IMR-90 (cell line): ENCODE measurements around the gene WAS. TPM values are rescaled to one million over a fixed set of nuclear protein-coding genes. Genes with fewer than 3 reads are reported as not detected.

Source experiments
- ATAC-seq: fragments of 200-7000 bp; cut with Tn5 transposase; 2 replicates; pipeline ENCODE4 v1.9.1; 2020; ENCODE audit warnings: low read depth, mild to moderate bottlenecking, moderate library complexity
- BruUV-seq: library from RNA; stranded (reverse); fragments of 400-500 nt; replicated peaks from 2 replicates; lab custom pipeline; 2021; lab: Mats Ljungman, UMichigan
- CTCF ChIA-PET: fragments of 300-600 bp; formaldehyde crosslinking; extraction: SDS; loops from one replicate; lab custom pipeline; 2021; ENCODE audit warnings: antibody characterized with exemption; lab: Yijun Ruan, JAX
- POLR2A ChIA-PET: fragments of 300-600 bp; sonication (Branson Sonifier 250); formaldehyde crosslinking; loops from one replicate; lab custom pipeline; 2022; ENCODE audit warnings: antibody characterized with exemption; ENCODE audit not compliant: unreplicated experiment; lab: Charles Lee
- DNase-seq: peaks from one replicate; pipeline ENCODE4 v3.0.0; 2013
- H2AFZ ChIP-seq: replicated peaks from 2 replicates; pipeline ENCODE3; 2013; ENCODE audit warnings: low read length, mild to moderate bottlenecking; ENCODE audit not compliant: poor library complexity
- H2AK5ac ChIP-seq: 2 replicates; pipeline ENCODE4 v1.6.1; 2013; ENCODE audit warnings: low read depth, low read length, inconsistent platforms
- H2AK9ac ChIP-seq: replicated peaks from 2 replicates; pipeline ENCODE3; 2013; ENCODE audit warnings: mild to moderate bottlenecking, low read depth, low read length, moderate library complexity; ENCODE audit not compliant: poor library complexity
- H2BK120ac ChIP-seq: 2 replicates; pipeline ENCODE4 v1.6.1; 2013; ENCODE audit warnings: low read depth, low read length, inconsistent platforms
- H2BK15ac ChIP-seq: 3 replicates; pipeline ENCODE4 v1.6.1; 2013; ENCODE audit warnings: low read depth, low read length, inconsistent platforms
- H2BK20ac ChIP-seq: 2 replicates; pipeline ENCODE4 v1.6.1; 2013; ENCODE audit warnings: low read depth, mild to moderate bottlenecking, inconsistent platforms, low read length, moderate library complexity
- H2BK5ac ChIP-seq: 2 replicates; pipeline ENCODE4 v1.6.1; 2013; ENCODE audit warnings: mild to moderate bottlenecking, low read depth, low read length, inconsistent platforms; ENCODE audit not compliant: poor library complexity, severe bottlenecking
- H3K14ac ChIP-seq: replicated peaks from 2 replicates; pipeline ENCODE4 v1.6.1; 2013; ENCODE audit warnings: low read depth, low read length, inconsistent platforms
- H3K18ac ChIP-seq: 2 replicates; pipeline ENCODE4 v1.6.1; 2013; ENCODE audit warnings: low read depth, low read length, control low read depth
- H3K23ac ChIP-seq: 2 replicates; pipeline ENCODE4 v1.6.1; 2013; ENCODE audit warnings: low read depth, low read length, inconsistent platforms
- H3K27ac ChIP-seq: 2 replicates; pipeline ENCODE4 v1.5.1; 2013; ENCODE audit warnings: mild to moderate bottlenecking, control low read depth, low read length; ENCODE audit not compliant: insufficient read depth
- H3K27me3 ChIP-seq: 2 replicates; pipeline ENCODE4 v1.6.1; 2013; ENCODE audit warnings: low read length; ENCODE audit not compliant: control insufficient read depth, insufficient read depth
- H3K36me3 ChIP-seq: 2 replicates; pipeline ENCODE4 v1.6.1; 2013; ENCODE audit warnings: low read length, mixed read lengths; ENCODE audit not compliant: control insufficient read depth, insufficient read depth
- H3K4ac ChIP-seq: 2 replicates; pipeline ENCODE4 v1.6.1; 2013; ENCODE audit warnings: low read depth, low read length, inconsistent platforms
- H3K4me1 ChIP-seq: 2 replicates; pipeline ENCODE4 v1.6.1; 2013; ENCODE audit warnings: low read length, mixed read lengths; ENCODE audit not compliant: control insufficient read depth, insufficient read depth
- H3K4me2 ChIP-seq: 2 replicates; pipeline ENCODE4 v1.6.1; 2013; ENCODE audit warnings: low read depth, mild to moderate bottlenecking, control low read depth, low read length, moderate library complexity
- H3K4me3 ChIP-seq: 2 replicates; pipeline ENCODE4 v1.5.1; 2013; ENCODE audit warnings: low read depth, mild to moderate bottlenecking, control low read depth, low read length, moderate library complexity; ENCODE audit not compliant: insufficient read depth
- H3K56ac ChIP-seq: 2 replicates; pipeline ENCODE4 v1.6.1; 2013; ENCODE audit warnings: low read length, inconsistent platforms; ENCODE audit not compliant: insufficient read depth; ENCODE audit errors: extremely low read depth
- H3K79me1 ChIP-seq, 2 experiments: 2 replicates each; pipeline ENCODE4 v1.6.1; 2013; ENCODE audit warnings: low read length in 2 of 2, inconsistent platforms in 1 of 2, low read depth in 1 of 2
- H3K9ac ChIP-seq: 2 replicates; pipeline ENCODE4 v1.6.1; 2013; ENCODE audit warnings: low read depth, low read length, control low read depth
- H3K9me1 ChIP-seq: 2 replicates; pipeline ENCODE4 v1.6.1; 2013; ENCODE audit warnings: low read length, inconsistent platforms; ENCODE audit not compliant: insufficient read depth
- H3K9me3 ChIP-seq: 2 replicates; pipeline ENCODE4 v1.6.1; 2013; ENCODE audit warnings: low read length; ENCODE audit not compliant: control insufficient read depth, insufficient read depth
- H4K20me1 ChIP-seq: 2 replicates; pipeline ENCODE4 v1.6.1; 2013; ENCODE audit warnings: low read length, inconsistent platforms; ENCODE audit not compliant: insufficient read depth
- H4K5ac ChIP-seq: 2 replicates; pipeline ENCODE4 v1.6.1; 2013; ENCODE audit warnings: mild to moderate bottlenecking, low read depth, low read length, control low read depth
- H4K8ac ChIP-seq, 2 experiments: 2 replicates each; pipeline ENCODE4 v1.6.1; 2013; ENCODE audit warnings: low read depth in 2 of 2, low read length in 2 of 2, control low read depth in 1 of 2, inconsistent platforms in 1 of 2
- H4K91ac ChIP-seq: 2 replicates; pipeline ENCODE4 v1.6.1; 2013; ENCODE audit warnings: low read depth, low read length, inconsistent platforms; ENCODE audit not compliant: insufficient read depth
- CEBPB ChIP-seq: IDR thresholded peaks from 2 replicates; pipeline ENCODE4 v1.6.1; 2012; ENCODE audit warnings: low read depth, low read length, improper control_type of control experiment
- MAFK ChIP-seq: IDR thresholded peaks from 2 replicates; pipeline ENCODE4 v1.6.1; 2012; ENCODE audit warnings: low read depth, low read length, improper control_type of control experiment
- NFE2L2 ChIP-seq: fragments of 150-350 bp; IDR thresholded peaks from 2 replicates; pipeline ENCODE4 v1.6.1; 2016; ENCODE audit warnings: low read depth, mild to moderate bottlenecking, low read length
- RAD21 ChIP-seq: IDR thresholded peaks from 2 replicates; pipeline ENCODE4 v1.6.1; 2012; ENCODE audit warnings: low read length, improper control_type of control experiment
- SMC3 ChIP-seq: fragments of 150-350 bp; IDR thresholded peaks from 2 replicates; pipeline ENCODE4 v1.6.1; 2016; ENCODE audit warnings: low read depth, mild to moderate bottlenecking, antibody characterized with exemption, low read length, moderate library complexity
- WGBS, 2 experiments: methylation state at CpG; one replicate each; pipeline versions ENCODE4 v1.1.5 to v1.1.7; 2013; ENCODE audit warnings: missing lambda C conversion rate in 2 of 2; ENCODE audit not compliant: insufficient read length in 1 of 2; ENCODE audit errors: extremely low coverage in 2 of 2; 5-methylcytosine and 5-hydroxymethylcytosine counted together
- dilution Hi-C: fragments of 300-500 bp; cut with HindIII; formaldehyde crosslinking; loops from one replicate; pipeline ENCODE4 v1.14.3; 2018; ENCODE audit warnings: low sequenced_read_pairs; ENCODE audit not compliant: unreplicated experiment
- in situ Hi-C: fragments of 300-500 bp; cut with MboI; formaldehyde crosslinking; loops from 3 replicates; pipeline ENCODE4 v1.14.3; 2019; ENCODE audit warnings: low sequenced_read_pairs, inconsistent platforms, mixed read lengths
- intact Hi-C: fragments of 100-400 bp; cut with micrococcal nuclease; formaldehyde crosslinking; loops from 2 replicates; pipeline ENCODE4 v1.10.0; 2022
- polyA plus RNA-seq, 3 experiments: library from polyadenylated mRNA; depleted of rRNA; stranded (reverse); fragments of >200 nt; gene quantifications; 2 replicates each; pipeline ENCODE4 v1.2.3, GENCODE V29; 2012; ENCODE audit warnings: low replicate concordance in 1 of 3
- total RNA-seq: library from RNA; depleted of rRNA; stranded (reverse); fragments of >200 nt; gene quantifications from 2 replicates; pipeline ENCODE4 v1.2.3, GENCODE V29; 2012
- TF ChIP-seq, protein P1 (sequence below): conservative IDR thresholded peaks from 2 replicates; pipeline ENCODE4 v1.5.1; 2012; ENCODE audit warnings: mild to moderate bottlenecking, low read depth, low read length, improper control_type of control experiment
- TF ChIP-seq, protein P2 (sequence below): fragments of 150-350 bp; IDR thresholded peaks from 2 replicates; pipeline ENCODE4 v1.6.1; 2017; ENCODE audit warnings: mild to moderate bottlenecking, antibody characterized with exemption, low read length, low read depth

The WAS gene
- total and polyA plus RNA-seq, 2 of the 4 experiments (the other 2 are of a cell fraction), result 0.14 TPM; not detected in 1

DNA sequence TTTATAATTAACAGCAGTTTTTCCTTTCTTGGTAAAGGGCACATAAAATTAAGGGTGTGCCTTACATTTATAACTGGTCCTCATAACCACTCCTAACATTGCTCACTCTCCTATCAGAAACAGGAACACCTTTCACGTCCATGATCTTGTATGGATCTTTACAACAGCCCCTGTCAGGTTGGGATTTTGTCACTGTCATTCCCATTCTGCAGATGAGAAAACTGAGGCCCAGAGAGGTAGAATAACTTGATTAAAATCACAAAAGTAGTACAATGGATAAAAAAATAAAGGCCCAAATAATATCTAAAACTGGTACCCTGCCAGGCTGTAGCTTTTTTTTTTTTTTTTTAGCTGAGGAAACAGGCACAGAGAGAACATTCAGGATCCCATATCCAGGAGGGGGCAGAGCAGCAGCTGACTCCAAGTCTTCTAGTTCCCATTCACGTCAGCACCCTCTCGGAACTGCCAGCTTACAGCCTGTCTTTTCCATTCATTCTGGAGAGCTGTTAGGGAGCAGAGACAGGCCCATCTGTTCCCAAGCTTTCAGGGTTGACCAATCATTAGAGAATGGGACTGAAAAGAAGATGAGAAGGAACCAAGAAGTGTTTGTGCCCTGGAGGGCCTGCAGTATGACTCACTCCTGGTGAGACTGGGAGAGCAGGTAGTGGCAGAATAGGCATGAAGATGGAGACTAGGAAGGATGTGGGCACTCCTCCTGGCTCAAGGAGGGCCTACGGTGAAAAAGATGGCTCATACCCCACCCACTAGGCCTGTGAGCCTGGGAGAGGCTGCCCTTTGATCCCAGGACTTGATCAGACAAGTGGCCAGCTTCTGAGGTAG is 20.3 kb downstream of the WAS start:
- Histone ChIP-seq H3K9me3 (no peaks in the 10 kb centered on the region), H3K18ac (no peak overlapping the region), H3K56ac (no peak overlapping the region), H3K27me3 (no peaks in the 10 kb centered on the region; the same call in 1 of the 2 replicates), H2BK5ac (no peak overlapping the region), H3K9me1 (no peaks in the 10 kb centered on the region), H3K27ac (no peak overlapping the region), H2BK15ac (no peak overlapping the region), H3K4ac (no peak overlapping the region), H4K91ac (no peak overlapping the region), H3K79me1 (0 out of 4 replicates have a peak, but pooled peaks cover 0 to 2% of the 10 kb centered on the region in 2 experiments), H2BK120ac (no peak overlapping the region), H2BK20ac (no peak overlapping the region), H3K14ac (no peak overlapping the region), H4K20me1 (no peaks in the 10 kb centered on the region), H3K9ac (no peak overlapping the region), H3K4me3 (no peak overlapping the region), H2AK5ac (no peak overlapping the region), H4K8ac (no peak overlapping the region), H3K4me1 (no peaks in the 10 kb centered on the region), H2AFZ (peak overlapping the region; percentile 37), H4K5ac (no peak overlapping the region), H3K36me3 (peaks cover 16% of the 10 kb centered on the region), H3K4me2 (no peak overlapping the region), H2AK9ac (no peak overlapping the region), H3K23ac (no peak overlapping the region)
- BruUV-seq, result no TSS peak
- CTCF ChIA-PET, result interaction anchor here (0.6 to 0.9 kb wide), 2 partner anchors 9 to 235 kb away, joined by 3 to 6 read pairs; no protein-coding TSS in a partner anchor
- DNase-seq, result peak; percentile 23
- no CpG with 5 or more reads among the region's 4 CpGs for WGBS, 2 experiments
- intact Hi-C loops, result no loop called here
- POLR2A ChIA-PET, result no interaction called here
- no peak for ATAC-seq
- dilution Hi-C loops, result no loop called here
- in situ Hi-C loops, result no loop called here
- TF ChIP-seq NFE2L2 (no peak), MAFK (no peak), CEBPB (no peak), SMC3 (no peak), RAD21 (no peak)
- TF ChIP-seq, protein P1, sequence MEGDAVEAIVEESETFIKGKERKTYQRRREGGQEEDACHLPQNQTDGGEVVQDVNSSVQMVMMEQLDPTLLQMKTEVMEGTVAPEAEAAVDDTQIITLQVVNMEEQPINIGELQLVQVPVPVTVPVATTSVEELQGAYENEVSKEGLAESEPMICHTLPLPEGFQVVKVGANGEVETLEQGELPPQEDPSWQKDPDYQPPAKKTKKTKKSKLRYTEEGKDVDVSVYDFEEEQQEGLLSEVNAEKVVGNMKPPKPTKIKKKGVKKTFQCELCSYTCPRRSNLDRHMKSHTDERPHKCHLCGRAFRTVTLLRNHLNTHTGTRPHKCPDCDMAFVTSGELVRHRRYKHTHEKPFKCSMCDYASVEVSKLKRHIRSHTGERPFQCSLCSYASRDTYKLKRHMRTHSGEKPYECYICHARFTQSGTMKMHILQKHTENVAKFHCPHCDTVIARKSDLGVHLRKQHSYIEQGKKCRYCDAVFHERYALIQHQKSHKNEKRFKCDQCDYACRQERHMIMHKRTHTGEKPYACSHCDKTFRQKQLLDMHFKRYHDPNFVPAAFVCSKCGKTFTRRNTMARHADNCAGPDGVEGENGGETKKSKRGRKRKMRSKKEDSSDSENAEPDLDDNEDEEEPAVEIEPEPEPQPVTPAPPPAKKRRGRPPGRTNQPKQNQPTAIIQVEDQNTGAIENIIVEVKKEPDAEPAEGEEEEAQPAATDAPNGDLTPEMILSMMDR, result no peak
- TF ChIP-seq, protein P2, sequence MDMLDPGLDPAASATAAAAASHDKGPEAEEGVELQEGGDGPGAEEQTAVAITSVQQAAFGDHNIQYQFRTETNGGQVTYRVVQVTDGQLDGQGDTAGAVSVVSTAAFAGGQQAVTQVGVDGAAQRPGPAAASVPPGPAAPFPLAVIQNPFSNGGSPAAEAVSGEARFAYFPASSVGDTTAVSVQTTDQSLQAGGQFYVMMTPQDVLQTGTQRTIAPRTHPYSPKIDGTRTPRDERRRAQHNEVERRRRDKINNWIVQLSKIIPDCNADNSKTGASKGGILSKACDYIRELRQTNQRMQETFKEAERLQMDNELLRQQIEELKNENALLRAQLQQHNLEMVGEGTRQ, result no peak
